Panc1 (cell line): ENCODE data around the gene PARD3. TPM values are rescaled to one million over a fixed set of nuclear protein-coding genes. Genes with fewer than 3 reads are reported as not detected.

Source experiments
- ATAC-seq: fragments of 200-7000 bp; cut with Tn5 transposase; 2 replicates; pipeline ENCODE4 v1.9.1; 2020; ENCODE audit warnings: mild to moderate bottlenecking, moderate library complexity
- BruUV-seq: library from RNA; stranded (reverse); fragments of 400-500 nt; replicated peaks from 2 replicates; lab custom pipeline; 2021; lab: Mats Ljungman, UMichigan
- CTCF ChIA-PET: fragments of 300-600 bp; sonication (Branson Sonifier 250); formaldehyde crosslinking; loops from one replicate; lab custom pipeline; 2022; ENCODE audit warnings: antibody characterized with exemption; lab: Charles Lee
- POLR2A ChIA-PET: fragments of 300-600 bp; sonication (Branson Sonifier 250); formaldehyde crosslinking; loops from one replicate; lab custom pipeline; 2022; ENCODE audit warnings: antibody characterized with exemption; lab: Charles Lee
- DNase-seq: peaks from one replicate; pipeline ENCODE4 v3.0.0-alpha.2; 2010; ENCODE audit warnings: low read depth, low spot score
- H3K27ac ChIP-seq: 2 replicates; pipeline ENCODE4 v1.5.1; 2011; ENCODE audit warnings: mild to moderate bottlenecking, low read length, inconsistent platforms
- H3K27me3 ChIP-seq: fragments of 200-500 bp; sonication (Bioruptor generic); 2 replicates; pipeline ENCODE4 v1.6.0; 2014; ENCODE audit warnings: low read length, inconsistent platforms; ENCODE audit not compliant: control insufficient read depth, insufficient read depth
- H3K36me3 ChIP-seq: fragments of 200-500 bp; sonication (Bioruptor generic); 2 replicates; pipeline ENCODE4 v1.5.1; 2014; ENCODE audit warnings: inconsistent platforms, mild to moderate bottlenecking, low read length, moderate library complexity; ENCODE audit not compliant: control insufficient read depth, insufficient read depth
- H3K4me1 ChIP-seq: 2 replicates; pipeline ENCODE4 v1.5.1; 2011; ENCODE audit warnings: inconsistent platforms, mild to moderate bottlenecking, low read length, moderate library complexity; ENCODE audit not compliant: control insufficient read depth, insufficient read depth
- H3K4me3 ChIP-seq, 2 experiments: 2 replicates each; pipeline ENCODE4 v1.5.1; 2011 to 2012; ENCODE audit warnings: low read depth in 2 of 2, low read length in 2 of 2, mild to moderate bottlenecking in 2 of 2, inconsistent platforms in 1 of 2, moderate library complexity in 1 of 2
- H3K9me3 ChIP-seq: fragments of 200-500 bp; sonication (Bioruptor generic); 2 replicates; pipeline ENCODE4 v1.5.1; 2014; ENCODE audit warnings: low read depth, mild to moderate bottlenecking, inconsistent platforms, low read length, moderate library complexity; ENCODE audit not compliant: control insufficient read depth, insufficient read depth
- CTCF ChIP-seq: fragments of 450-650 bp; IDR thresholded peaks from 2 replicates; pipeline ENCODE4 v1.5.1; 2017; ENCODE audit warnings: mild to moderate bottlenecking
- POLR2AphosphoS5 ChIP-seq: IDR thresholded peaks from 2 replicates; pipeline ENCODE4 v1.6.1; 2012; ENCODE audit warnings: mild to moderate bottlenecking, low read depth, low read length, moderate library complexity
- REST ChIP-seq, 2 experiments: IDR thresholded peaks; 2 replicates each; pipeline ENCODE4 v1.6.1; 2011 to 2012; ENCODE audit warnings: low read depth in 2 of 2, control low read depth in 1 of 2, low read length in 1 of 2, mild to moderate bottlenecking in 1 of 2, moderate library complexity in 1 of 2; ENCODE audit not compliant: insufficient read depth in 1 of 2
- SIN3A ChIP-seq: IDR thresholded peaks from 2 replicates; pipeline ENCODE4 v1.6.1; 2012; ENCODE audit warnings: low read depth, mild to moderate bottlenecking, low read length, moderate library complexity, borderline replicate concordance; ENCODE audit not compliant: insufficient read depth
- TCF7L2 ChIP-seq: IDR thresholded peaks from 2 replicates; pipeline ENCODE4 v1.6.1; 2011; ENCODE audit warnings: mild to moderate bottlenecking, low read depth, low read length, inconsistent platforms
- in situ Hi-C: cut with HindIII; loops from 2 replicates; pipeline ENCODE4 v1.10.0; 2016; ENCODE audit warnings: low sequenced_read_pairs, low pct_unique_long_range_greater_than_20kb
- intact Hi-C: fragments of 100-400 bp; cut with micrococcal nuclease; formaldehyde crosslinking; loops from one replicate; pipeline ENCODE4 v1.10.0; 2022; ENCODE audit not compliant: unreplicated experiment
- total RNA-seq: library from RNA; stranded (reverse); gene quantifications from one replicate; pipeline ENCODE4 v1.2.1, GENCODE V29; 2021; ENCODE audit not compliant: unreplicated experiment

PARD3 gene
- total RNA-seq, 1 experiment from 2014 or later = 29.8 TPM

- no peak for ATAC-seq
- Histone ChIP-seq H3K9me3 (no peaks in the 10 kb centered on the region), H3K4me1 (peaks cover 14% of the 10 kb centered on the region), H3K27ac (no peak overlapping the region), H3K27me3 (no peaks in the 10 kb centered on the region), H3K4me3 (no peak overlapping the region), H3K36me3 (no peaks in the 10 kb centered on the region)
- in situ Hi-C loops (no loop called here), intact Hi-C loops (no loop called here)
- POLR2A ChIA-PET = no interaction called here
- no peak for DNase-seq
- TF ChIP-seq SIN3A (no peak), TCF7L2 (no peak), REST (IDR thresholded peaks at IDR 0.05; ENCODE audit: insufficient read depth in 1 of 2, low read depth in 2 of 2, low read length in 1 of 2) (no peak), CTCF (no peak), POLR2AphosphoS5 (no peak)
- BruUV-seq = no TSS peak
- CTCF ChIA-PET = no interaction called here
These were observed 95.8 kb downstream of the PARD3 start for GRCh38 chr10:34719328-34719727.

- Histone ChIP-seq H3K4me3 (no peak overlapping the region), H3K9me3 (no peaks in the 10 kb centered on the region), H3K27ac (no peak overlapping the region), H3K36me3 (no peaks in the 10 kb centered on the region), H3K27me3 (no peaks in the 10 kb centered on the region), H3K4me1 (peaks cover 20% of the 10 kb centered on the region)
- CTCF ChIA-PET = no interaction called here
- in situ Hi-C loops = no loop called here
- TF ChIP-seq POLR2AphosphoS5 (no peak), REST (IDR thresholded peaks at IDR 0.05; ENCODE audit: insufficient read depth in 1 of 2, low read depth in 2 of 2, low read length in 1 of 2) (no peak), CTCF (no peak), SIN3A (no peak), TCF7L2 (no peak)
- no TSS peak for BruUV-seq
- intact Hi-C loops = no loop called here
- ATAC-seq = no peak
- no peak for DNase-seq
- POLR2A ChIA-PET = no interaction called here
These were observed 97.7 kb downstream of the PARD3 start for GRCh38 chr10:34717429-34717828.
